Ectodermal cell (in vitro differentiated cells): ENCODE measurements around the gene PRKAR1B.

ENCODE experiments used
- H3K27ac ChIP-seq: 2 replicates; pipeline ENCODE4 v1.7.0; 2013; ENCODE audit warnings: mild to moderate bottlenecking, low read depth, low read length; ENCODE audit not compliant: insufficient read depth, poor library complexity, severe bottlenecking
- H3K27me3 ChIP-seq: 2 replicates; pipeline ENCODE4 v1.7.0; 2013; ENCODE audit warnings: mild to moderate bottlenecking, low read length; ENCODE audit not compliant: insufficient read depth, control insufficient read depth, poor library complexity, severe bottlenecking
- H3K36me3 ChIP-seq: one replicate; pipeline ENCODE4 v1.7.0; 2013; ENCODE audit warnings: low read length; ENCODE audit not compliant: control insufficient read depth, insufficient read depth
- H3K4me1 ChIP-seq: one replicate; pipeline ENCODE4 v1.7.0; 2013; ENCODE audit warnings: low read length; ENCODE audit not compliant: control insufficient read depth, insufficient read depth
- H3K4me3 ChIP-seq: 2 replicates; pipeline ENCODE4 v1.7.0; 2013; ENCODE audit warnings: low read depth, low read length, control low read depth; ENCODE audit not compliant: insufficient read depth
- H3K9me3 ChIP-seq: 2 replicates; pipeline ENCODE4 v1.7.0; 2013; ENCODE audit warnings: mild to moderate bottlenecking, low read length, moderate library complexity; ENCODE audit not compliant: control insufficient read depth
- WGBS, 2 experiments: methylation state at CpG; one replicate each; pipeline ENCODE4 v1.1.7; 2013; ENCODE audit warnings: missing lambda C conversion rate in 2 of 2; 5-methylcytosine and 5-hydroxymethylcytosine counted together

Gene PRKAR1B

DNA sequence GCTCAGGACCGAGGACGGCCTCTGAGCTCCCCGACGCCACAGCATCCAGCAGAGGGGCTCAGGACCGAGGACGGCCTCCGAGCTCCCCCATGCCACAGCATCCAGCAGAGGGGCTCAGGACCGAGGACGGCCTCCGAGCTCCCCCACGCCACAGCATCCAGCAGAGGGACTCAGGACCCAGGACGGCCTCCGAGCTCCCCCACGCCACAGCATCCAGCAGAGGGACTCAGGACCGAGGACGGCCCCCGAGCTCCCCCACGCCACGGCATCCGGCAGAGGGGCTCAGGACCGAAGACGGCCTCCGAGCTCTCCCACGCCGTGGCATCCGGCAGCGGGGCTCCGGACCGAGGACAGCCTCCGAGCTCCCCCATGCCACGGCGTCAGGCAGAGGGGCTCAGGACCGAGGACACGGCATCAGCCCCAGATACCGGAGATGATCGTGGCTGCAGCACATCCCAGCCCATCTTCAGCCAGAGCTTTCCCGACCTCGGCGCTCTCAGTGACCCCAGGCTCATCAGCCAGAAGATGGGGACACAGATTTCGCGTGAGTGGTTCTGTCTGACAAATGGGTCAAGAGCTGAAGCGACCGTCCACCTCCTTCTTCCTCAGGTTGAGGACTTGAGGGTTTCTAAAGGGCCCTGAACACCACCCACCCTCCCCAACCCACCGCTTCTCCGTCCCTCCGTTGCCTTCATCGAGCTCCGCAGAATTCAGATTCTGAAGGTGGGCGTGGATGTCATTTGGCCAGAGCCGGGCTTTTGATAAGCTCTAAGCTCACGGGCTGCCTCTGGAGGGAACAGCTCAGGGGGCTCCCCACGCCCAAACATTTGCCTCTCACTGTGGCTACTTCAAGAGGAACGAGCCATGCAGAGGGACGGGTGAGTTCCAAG, 56.3 kb downstream of the PRKAR1B start:
- Histone ChIP-seq H3K9me3 (no peaks in the 10 kb centered on the region), H3K4me1 (no peaks in the 10 kb centered on the region), H3K4me3 (no peak overlapping the region), H3K36me3 (peaks cover 4% of the 10 kb centered on the region), H3K27me3 (no peaks in the 10 kb centered on the region), H3K27ac (no peak overlapping the region)
- 94 to 95% methylated on average over 54 of the region's 54 CpGs for WGBS, 2 experiments

DNA sequence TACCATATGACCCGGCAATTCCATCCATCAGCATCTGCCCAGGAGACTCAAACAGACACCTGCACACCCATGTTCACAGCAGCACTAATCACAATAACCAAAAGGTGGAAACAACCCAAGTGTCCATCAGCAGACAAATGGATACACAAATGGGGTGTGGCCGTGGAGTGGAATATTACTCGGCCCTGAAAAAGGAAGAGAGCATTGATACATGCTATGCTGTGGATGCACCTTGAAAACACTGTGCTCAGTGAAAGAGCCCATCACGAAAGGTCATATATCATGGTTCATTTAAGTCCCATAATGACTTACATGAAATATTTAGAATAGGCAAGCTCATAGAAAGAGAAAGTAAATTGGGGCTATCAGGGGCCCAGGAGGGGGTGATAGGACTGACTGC, 58.1 kb downstream of the PRKAR1B start:
- Histone ChIP-seq H3K36me3 (peaks cover under 1% of the 10 kb centered on the region), H3K4me1 (no peaks in the 10 kb centered on the region), H3K9me3 (no peaks in the 10 kb centered on the region), H3K27ac (no peak overlapping the region), H3K27me3 (no peaks in the 10 kb centered on the region), H3K4me3 (no peak overlapping the region)
- WGBS, 2 experiments, result 95 to 96% methylated on average over 4 of the region's 4 CpGs

DNA sequence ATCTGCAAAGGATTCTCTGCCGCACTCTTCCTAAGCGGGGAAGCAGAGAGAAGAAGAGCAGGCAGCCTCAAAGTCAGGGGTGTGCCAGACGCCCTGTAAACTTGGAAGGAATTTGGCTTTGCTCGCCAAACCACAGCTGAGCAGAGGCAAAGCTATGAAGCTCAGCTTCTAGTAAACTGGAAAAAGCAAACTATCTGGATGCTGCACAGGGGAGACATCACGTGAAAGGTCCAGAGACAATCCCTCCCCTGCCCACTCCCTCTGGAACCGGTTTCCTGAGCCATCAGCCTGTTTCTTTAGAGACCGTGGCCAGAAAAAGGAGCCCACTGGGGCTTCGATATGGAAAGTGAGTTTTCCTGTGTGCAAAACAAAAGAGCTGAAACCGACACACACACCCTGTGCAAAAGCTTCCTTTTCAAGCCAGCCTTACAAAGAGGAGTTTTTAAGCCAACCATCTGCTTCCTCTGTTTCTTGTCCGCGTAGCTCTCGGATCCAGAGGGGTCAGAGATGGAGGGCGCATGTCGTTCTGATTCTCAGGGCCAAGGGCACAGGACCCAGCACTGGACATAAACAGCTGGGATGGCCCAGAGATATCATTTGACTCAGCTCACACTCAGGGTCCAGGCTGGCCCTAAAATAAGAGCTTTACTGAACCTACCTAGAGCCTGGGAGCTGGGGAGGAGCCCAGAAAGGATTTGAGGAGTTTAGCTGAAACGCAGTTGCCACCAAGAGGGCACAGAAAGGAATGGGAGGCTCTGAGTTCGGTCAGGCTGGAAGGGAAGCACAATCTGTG, 58.7 kb downstream of the PRKAR1B start:
- Histone ChIP-seq H3K36me3 (no peaks in the 10 kb centered on the region), H3K4me1 (no peaks in the 10 kb centered on the region), H3K27me3 (no peaks in the 10 kb centered on the region), H3K4me3 (no peak overlapping the region), H3K27ac (no peak overlapping the region), H3K9me3 (no peaks in the 10 kb centered on the region)
- WGBS, 2 experiments, result 91 to 94% methylated on average over 16 of the region's 16 CpGs

DNA sequence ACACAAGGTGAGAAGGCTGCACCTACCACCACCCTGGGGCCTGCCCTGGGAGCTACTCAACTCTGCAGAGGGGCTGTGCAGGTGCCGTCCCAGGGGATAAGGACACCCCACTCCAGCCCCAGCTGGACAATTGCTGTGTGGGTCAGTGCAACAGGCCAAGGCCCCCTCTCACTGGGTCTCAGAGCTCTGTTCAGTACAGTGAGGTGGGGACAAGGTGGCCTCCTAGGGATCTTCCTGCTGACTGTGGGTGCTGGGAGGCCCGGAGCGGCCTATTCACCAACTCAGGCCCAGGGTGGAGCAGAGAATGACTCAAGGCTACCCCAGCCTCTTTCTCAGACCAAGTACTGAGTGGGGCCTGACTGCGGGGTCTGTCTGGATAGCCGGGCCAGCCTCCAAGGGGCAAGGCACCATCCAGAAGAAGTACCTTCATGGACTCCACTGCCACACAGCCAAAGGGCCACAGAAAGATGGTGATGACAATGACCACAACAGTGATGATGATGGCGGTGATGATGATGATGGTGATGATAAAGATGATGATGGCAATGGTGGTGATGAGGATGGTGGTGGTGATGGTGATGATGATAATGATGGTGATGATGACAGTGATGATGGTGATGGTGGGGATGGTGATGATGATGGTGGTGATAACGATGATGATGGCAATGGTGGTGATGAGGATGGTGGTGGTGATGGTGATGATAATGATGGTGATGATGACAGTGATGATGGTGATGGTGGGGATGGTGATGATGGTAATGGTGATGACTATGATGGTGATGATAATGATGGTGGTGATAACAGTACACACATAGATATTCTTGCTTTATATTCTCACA, 60.4 kb downstream of the PRKAR1B start:
- H3K9me3 ChIP-seq, result no peaks in the 10 kb centered on the region
- no peak overlapping the region for H3K27ac ChIP-seq
- no peak overlapping the region for H3K4me3 ChIP-seq
- 94 to 97% methylated on average over 7 of the region's 7 CpGs for WGBS, 2 experiments
- H3K36me3 ChIP-seq, result no peaks in the 10 kb centered on the region
- no peaks in the 10 kb centered on the region for H3K4me1 ChIP-seq
- no peaks in the 10 kb centered on the region for H3K27me3 ChIP-seq

DNA sequence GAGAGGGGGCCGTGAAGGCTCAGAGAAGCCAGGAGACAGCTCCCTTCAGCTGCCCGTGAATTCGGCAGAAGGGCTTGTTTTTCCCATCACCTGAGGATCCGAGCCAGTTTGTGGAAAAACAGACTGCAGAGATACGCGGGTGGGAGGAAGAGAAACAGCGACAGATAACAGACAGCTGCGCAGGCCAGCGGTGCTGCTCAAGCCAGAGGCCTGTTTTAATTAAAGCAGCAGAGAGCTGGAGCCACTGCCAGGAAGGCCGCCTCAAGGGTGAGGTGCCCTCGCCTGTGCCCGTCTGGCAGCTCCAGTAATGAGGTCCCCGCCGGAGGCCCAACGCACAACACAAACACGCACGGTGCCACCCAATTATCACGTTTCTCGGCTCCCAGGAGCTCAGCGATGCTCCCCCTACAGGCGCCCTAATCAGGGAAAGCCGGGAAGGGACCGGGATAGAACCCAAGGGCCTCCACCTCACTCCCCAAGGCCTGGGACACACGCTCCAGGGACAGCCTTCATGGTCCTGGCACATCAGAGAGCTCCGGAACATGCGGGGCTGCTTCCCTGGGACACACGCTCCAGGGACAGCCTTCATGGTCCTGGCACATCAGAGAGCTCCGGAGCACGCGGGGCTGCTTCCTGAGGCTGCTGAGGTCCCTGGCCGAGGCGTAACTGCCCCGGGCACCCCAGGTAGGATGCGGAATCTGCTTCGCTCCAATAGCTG, 61.2 kb downstream of the PRKAR1B start:
- H3K36me3 ChIP-seq, result no peaks in the 10 kb centered on the region
- H3K4me3 ChIP-seq, result no peak overlapping the region
- 73 to 75% methylated on average over 35 of the region's 35 CpGs for WGBS, 2 experiments
- H3K27me3 ChIP-seq, result no peaks in the 10 kb centered on the region
- no peaks in the 10 kb centered on the region for H3K4me1 ChIP-seq
- no peaks in the 10 kb centered on the region for H3K9me3 ChIP-seq
- no peak overlapping the region for H3K27ac ChIP-seq

DNA sequence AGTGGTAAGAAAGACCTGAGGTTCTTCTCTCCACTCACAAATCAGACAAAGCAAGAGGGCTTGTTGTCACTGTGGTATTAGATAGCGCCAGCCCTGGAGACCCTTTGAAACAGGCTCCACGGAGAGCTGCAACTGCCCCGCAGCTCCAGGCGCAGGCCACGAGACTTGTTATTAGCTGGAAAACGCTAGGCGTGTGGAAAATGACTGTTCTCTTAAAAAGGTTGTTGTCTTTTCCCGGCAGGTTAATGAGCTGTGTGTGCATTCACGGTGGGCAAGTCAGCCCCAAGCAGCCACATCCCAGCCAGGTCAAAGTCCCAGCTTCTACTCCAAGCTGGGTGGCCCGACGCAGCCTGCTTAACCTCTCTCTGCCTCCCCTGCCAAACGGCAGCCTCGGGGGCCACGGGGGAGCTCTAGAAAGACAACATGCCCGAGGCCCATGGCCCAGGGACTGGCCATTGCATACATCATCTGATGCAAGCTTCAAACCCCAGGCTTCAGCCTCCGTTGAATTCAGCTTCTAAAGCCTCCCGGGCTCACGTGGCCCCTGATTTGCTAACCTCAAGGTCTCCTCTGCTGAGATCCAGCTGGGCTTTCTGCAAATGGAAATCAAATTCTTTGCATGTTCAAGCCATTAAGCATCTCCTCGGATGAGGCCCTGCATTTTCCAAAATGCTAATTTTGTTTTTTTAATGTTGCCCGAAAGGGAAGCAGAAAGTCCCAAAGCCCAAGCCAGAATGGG, 61.9 kb downstream of the PRKAR1B start:
- H3K27ac ChIP-seq, result no peak overlapping the region
- no peaks in the 10 kb centered on the region for H3K4me1 ChIP-seq
- H3K9me3 ChIP-seq, result no peaks in the 10 kb centered on the region
- no peaks in the 10 kb centered on the region for H3K36me3 ChIP-seq
- H3K4me3 ChIP-seq, result no peak overlapping the region
- no peaks in the 10 kb centered on the region for H3K27me3 ChIP-seq
- 62 to 65% methylated on average over 20 of the region's 20 CpGs for WGBS, 2 experiments

DNA sequence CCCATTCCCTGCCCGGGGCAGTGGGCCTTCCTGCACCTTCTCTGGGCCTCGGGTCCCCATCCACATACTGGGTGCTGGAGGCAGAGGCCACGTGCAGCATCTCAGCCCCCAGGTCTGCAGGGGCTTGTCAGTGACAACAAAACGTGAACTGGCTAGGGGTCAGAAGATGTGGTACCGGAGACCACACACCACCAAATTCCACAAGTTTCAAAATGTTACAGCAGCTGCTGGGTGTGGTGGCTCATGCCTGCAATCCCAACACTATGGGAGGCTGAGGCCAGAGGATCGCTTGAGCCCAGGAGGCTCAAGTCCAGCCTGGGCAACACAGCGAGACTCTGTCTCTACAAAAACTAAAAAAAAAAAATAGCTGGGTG, 62.7 kb downstream of the PRKAR1B start:
- Histone ChIP-seq H3K4me1 (no peaks in the 10 kb centered on the region), H3K9me3 (no peaks in the 10 kb centered on the region), H3K36me3 (no peaks in the 10 kb centered on the region), H3K27ac (no peak overlapping the region), H3K27me3 (no peaks in the 10 kb centered on the region), H3K4me3 (no peak overlapping the region)
- 93% methylated on average over 7 of the region's 7 CpGs for WGBS, 2 experiments

DNA sequence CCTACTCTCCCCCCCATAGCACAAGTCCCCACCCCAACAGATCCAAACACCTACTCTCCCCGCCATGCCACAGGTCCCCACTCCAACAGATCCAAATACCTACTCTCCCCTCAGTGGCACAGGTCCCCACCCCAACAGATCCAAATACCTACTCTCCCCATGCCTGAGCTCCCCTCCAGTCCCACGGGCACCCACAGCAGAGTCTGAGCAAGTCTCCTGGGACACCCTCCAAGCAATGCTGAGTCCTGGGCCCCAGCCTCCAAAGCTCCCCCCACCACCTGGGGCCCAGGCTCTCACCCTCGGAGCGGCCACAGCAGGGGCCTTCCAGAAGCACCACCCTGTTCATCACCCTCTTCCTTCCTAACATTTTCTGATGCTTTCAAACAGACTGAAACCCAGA, 64.5 kb downstream of the PRKAR1B start:
- no peaks in the 10 kb centered on the region for H3K36me3 ChIP-seq
- H3K27ac ChIP-seq, result no peak overlapping the region
- no peaks in the 10 kb centered on the region for H3K9me3 ChIP-seq
- 90 to 93% methylated on average over 4 of the region's 4 CpGs for WGBS, 2 experiments
- no peaks in the 10 kb centered on the region for H3K27me3 ChIP-seq
- no peaks in the 10 kb centered on the region for H3K4me1 ChIP-seq
- H3K4me3 ChIP-seq, result no peak overlapping the region

DNA sequence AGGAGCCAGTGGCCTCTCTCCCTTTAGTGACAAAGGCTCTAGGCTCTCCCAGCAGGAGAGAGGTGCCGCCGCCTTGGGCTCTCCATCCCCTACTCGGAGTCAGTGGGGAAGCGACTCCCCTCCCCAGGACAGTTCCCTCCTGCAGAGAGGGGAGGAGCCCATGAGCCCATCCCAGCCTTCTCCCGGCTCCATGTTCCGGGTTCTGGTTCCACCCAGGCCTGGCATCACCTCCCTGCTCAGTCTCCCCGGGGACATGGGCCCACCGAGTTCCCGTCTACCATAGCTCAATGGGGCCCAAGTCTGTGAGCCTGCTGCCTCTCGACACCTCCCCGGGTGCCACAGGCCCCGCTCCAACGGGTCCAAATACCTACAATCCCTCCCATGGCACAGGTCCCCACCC, 67.1 kb downstream of the PRKAR1B start:
- H3K27me3 ChIP-seq, result no peaks in the 10 kb centered on the region
- no peak overlapping the region for H3K4me3 ChIP-seq
- no peak overlapping the region for H3K27ac ChIP-seq
- WGBS, 2 experiments, result 92% methylated on average over 13 of the region's 13 CpGs
- no peaks in the 10 kb centered on the region for H3K36me3 ChIP-seq
- H3K4me1 ChIP-seq, result no peaks in the 10 kb centered on the region
- H3K9me3 ChIP-seq, result no peaks in the 10 kb centered on the region
